PC-3 (cell line): ENCODE results near the gene SERGEF.

Source experiments
- CTCF ChIP-seq: fragments of 300-600 bp; sonication (generic); conservative IDR thresholded peaks from 2 replicates; pipeline ENCODE4 v1.5.1; 2017; ENCODE audit warnings: antibody characterized with exemption, low read depth, mild to moderate bottlenecking, low read length
- EZH2 ChIP-seq: fragments of 300-600 bp; sonication (generic); IDR thresholded peaks from one replicate; pipeline ENCODE4 v1.6.1; 2017; ENCODE audit warnings: antibody characterized with exemption, mild to moderate bottlenecking, low read length; ENCODE audit not compliant: unreplicated experiment
- EZH2phosphoT487 ChIP-seq: fragments of 300-600 bp; sonication (generic); IDR thresholded peaks from 2 replicates; pipeline ENCODE4 v1.6.1; 2018; ENCODE audit warnings: mild to moderate bottlenecking, antibody characterized with exemption, low read length, borderline replicate concordance

- TF ChIP-seq CTCF (no peak), EZH2phosphoT487 (no peak), EZH2 (no peak)
Observed at GRCh38 chr11:18000760-18001159, 12.1 kb downstream of the SERGEF start.
